Measurements from ENCODE around the gene LRG1.

GRCh38 chr19:4576016-4576933 lies 36.4 kb upstream of the LRG1 start:
- TF ChIP-seq EZH2 (IDR thresholded peaks at IDR 0.05; ENCODE audit: borderline replicate concordance): no peak
- TF ChIP-seq, protein P1, sequence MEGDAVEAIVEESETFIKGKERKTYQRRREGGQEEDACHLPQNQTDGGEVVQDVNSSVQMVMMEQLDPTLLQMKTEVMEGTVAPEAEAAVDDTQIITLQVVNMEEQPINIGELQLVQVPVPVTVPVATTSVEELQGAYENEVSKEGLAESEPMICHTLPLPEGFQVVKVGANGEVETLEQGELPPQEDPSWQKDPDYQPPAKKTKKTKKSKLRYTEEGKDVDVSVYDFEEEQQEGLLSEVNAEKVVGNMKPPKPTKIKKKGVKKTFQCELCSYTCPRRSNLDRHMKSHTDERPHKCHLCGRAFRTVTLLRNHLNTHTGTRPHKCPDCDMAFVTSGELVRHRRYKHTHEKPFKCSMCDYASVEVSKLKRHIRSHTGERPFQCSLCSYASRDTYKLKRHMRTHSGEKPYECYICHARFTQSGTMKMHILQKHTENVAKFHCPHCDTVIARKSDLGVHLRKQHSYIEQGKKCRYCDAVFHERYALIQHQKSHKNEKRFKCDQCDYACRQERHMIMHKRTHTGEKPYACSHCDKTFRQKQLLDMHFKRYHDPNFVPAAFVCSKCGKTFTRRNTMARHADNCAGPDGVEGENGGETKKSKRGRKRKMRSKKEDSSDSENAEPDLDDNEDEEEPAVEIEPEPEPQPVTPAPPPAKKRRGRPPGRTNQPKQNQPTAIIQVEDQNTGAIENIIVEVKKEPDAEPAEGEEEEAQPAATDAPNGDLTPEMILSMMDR (IDR thresholded peaks at IDR 0.05; ENCODE audit: poor library complexity): peak; percentile 60
- TF ChIP-seq EZH2phosphoT487 (IDR thresholded peaks at IDR 0.05; ENCODE audit: low read depth, severe bottlenecking, unreplicated experiment): no peak

Data from hepatocyte (in vitro differentiated cells).